Suprapubic skin (tissue), 4 donors: ENCODE measurements around the gene RCBTB2. TPM values are rescaled to one million over a fixed set of nuclear protein-coding genes. Genes with fewer than 3 reads are reported as not detected.

Experiments used
- DNase-seq, 2 donors: peaks; one replicate each; pipeline ENCODE4 v3.0.0-alpha.2; 2019; ENCODE audit warnings: low spot score in 2 of 2
- H3K27ac ChIP-seq: fragments of 200-600 bp; sonication (generic); one replicate; pipeline ENCODE4 v1.5.1; 2019
- H3K27me3 ChIP-seq: fragments of 200-600 bp; sonication (generic); one replicate; pipeline ENCODE4 v1.5.1; 2019
- H3K36me3 ChIP-seq: fragments of 200-600 bp; sonication (generic); one replicate; pipeline ENCODE4 v1.5.1; 2019
- H3K4me1 ChIP-seq: fragments of 200-600 bp; sonication (generic); one replicate; pipeline ENCODE4 v1.5.1; 2019
- H3K4me3 ChIP-seq: fragments of 200-600 bp; sonication (generic); one replicate; pipeline ENCODE4 v1.5.1; 2019; ENCODE audit warnings: mild to moderate bottlenecking
- H3K9me3 ChIP-seq: fragments of 200-600 bp; sonication (generic); one replicate; pipeline ENCODE4 v1.5.1; 2019
- EP300 ChIP-seq: sonication (generic); formaldehyde crosslinking; IDR thresholded peaks from one replicate; pipeline ENCODE4 v1.6.1; 2017; ENCODE audit warnings: antibody characterized with exemption
- POLR2A ChIP-seq, 2 donors: fragments of 450-650 bp; IDR thresholded peaks; one replicate each; pipeline ENCODE4 v1.6.1; 2017; ENCODE audit warnings: antibody characterized with exemption in 2 of 2, mild to moderate bottlenecking in 2 of 2, moderate library complexity in 2 of 2
- POLR2AphosphoS5 ChIP-seq, 3 donors: sonication (generic); formaldehyde crosslinking; IDR thresholded peaks; one replicate each; pipeline ENCODE4 v1.6.1; 2017; ENCODE audit warnings: antibody characterized with exemption in 3 of 3
- WGBS: methylation state at CpG from one replicate; pipeline ENCODE4 v1.1.5; 2018; 5-methylcytosine and 5-hydroxymethylcytosine counted together
- total RNA-seq, 4 donors: library from RNA; depleted of rRNA; stranded (reverse); fragments of >200 nt; gene quantifications; one replicate each; pipeline ENCODE4 v1.1.0, GENCODE V29; 2016
- TF ChIP-seq, protein P1 (sequence below), 2 donors: fragments of 200-600 bp in 1 of 2; fragments of 450-650 bp in 1 of 2; sonication (generic) in 1 of 2; IDR thresholded peaks; one replicate each; pipeline ENCODE4 v1.5.1; 2016 to 2019; ENCODE audit warnings: antibody characterized with exemption in 2 of 2, mild to moderate bottlenecking in 1 of 2, moderate library complexity in 1 of 2

The RCBTB2 gene
- total RNA-seq, 4 donors from 2014 or later: 2.9 to 5.8 (median 4.4) TPM

DNA sequence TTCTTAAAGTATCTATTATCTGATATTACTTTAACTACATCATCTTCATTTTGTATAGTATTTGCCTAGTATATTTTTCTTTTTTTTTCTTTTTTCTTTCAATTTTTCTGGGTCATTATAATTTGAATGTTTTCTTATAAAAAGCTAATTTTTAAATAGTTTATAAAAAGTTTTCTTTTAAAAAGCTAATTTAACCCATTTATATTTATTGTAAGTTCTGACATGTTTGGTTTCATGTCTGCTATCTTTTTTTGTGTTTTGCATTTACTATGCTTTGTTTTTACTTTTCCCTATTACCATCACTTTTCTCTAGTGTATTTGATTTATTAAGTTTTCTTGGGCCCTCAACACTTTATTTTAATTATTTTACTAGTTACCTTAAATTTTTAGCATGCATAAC, 22.6 kb upstream of the RCBTB2 start:
- Histone ChIP-seq H3K27ac (no peak overlapping the region), H3K27me3 (no peaks in the 10 kb centered on the region), H3K4me3 (no peak overlapping the region), H3K36me3 (no peaks in the 10 kb centered on the region), H3K4me1 (no peaks in the 10 kb centered on the region), H3K9me3 (no peaks in the 10 kb centered on the region)
- no peak for DNase-seq
- TF ChIP-seq, protein P1, sequence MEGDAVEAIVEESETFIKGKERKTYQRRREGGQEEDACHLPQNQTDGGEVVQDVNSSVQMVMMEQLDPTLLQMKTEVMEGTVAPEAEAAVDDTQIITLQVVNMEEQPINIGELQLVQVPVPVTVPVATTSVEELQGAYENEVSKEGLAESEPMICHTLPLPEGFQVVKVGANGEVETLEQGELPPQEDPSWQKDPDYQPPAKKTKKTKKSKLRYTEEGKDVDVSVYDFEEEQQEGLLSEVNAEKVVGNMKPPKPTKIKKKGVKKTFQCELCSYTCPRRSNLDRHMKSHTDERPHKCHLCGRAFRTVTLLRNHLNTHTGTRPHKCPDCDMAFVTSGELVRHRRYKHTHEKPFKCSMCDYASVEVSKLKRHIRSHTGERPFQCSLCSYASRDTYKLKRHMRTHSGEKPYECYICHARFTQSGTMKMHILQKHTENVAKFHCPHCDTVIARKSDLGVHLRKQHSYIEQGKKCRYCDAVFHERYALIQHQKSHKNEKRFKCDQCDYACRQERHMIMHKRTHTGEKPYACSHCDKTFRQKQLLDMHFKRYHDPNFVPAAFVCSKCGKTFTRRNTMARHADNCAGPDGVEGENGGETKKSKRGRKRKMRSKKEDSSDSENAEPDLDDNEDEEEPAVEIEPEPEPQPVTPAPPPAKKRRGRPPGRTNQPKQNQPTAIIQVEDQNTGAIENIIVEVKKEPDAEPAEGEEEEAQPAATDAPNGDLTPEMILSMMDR (IDR thresholded peaks at IDR 0.05): no peak
- TF ChIP-seq POLR2A (IDR thresholded peaks at IDR 0.05) (no peak), POLR2AphosphoS5 (IDR thresholded peaks at IDR 0.05) (no peak), EP300 (no peak)

DNA sequence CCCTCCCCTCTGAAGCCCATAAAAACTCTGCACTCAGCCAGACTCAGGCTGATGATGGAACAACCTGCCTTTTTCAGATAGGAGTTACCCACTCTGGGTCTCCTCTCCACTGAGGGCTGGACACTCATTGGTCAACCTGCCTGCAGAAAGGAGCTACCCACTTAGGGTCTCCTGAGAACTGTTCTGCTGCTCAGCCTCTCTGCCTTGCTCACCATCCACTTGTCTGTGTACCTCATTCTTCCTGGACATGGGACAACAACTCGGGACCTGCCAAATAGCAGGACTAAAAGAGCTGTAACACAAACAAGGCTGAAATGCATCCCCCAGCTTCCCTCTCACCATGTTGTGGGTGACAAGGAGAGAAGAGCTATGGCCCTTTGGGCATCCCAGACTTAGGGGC, 18.4 kb upstream of the RCBTB2 start:
- Histone ChIP-seq H3K27ac (no peak overlapping the region), H3K4me3 (no peak overlapping the region), H3K9me3 (no peaks in the 10 kb centered on the region), H3K27me3 (no peaks in the 10 kb centered on the region), H3K36me3 (no peaks in the 10 kb centered on the region), H3K4me1 (no peaks in the 10 kb centered on the region)
- 91% methylated on average over 1 of the region's 1 CpG for WGBS
- TF ChIP-seq POLR2A (IDR thresholded peaks at IDR 0.05) (no peak), EP300 (no peak), POLR2AphosphoS5 (IDR thresholded peaks at IDR 0.05) (no peak)
- TF ChIP-seq, protein P1 (IDR thresholded peaks at IDR 0.05): no peak
- DNase-seq: no peak

DNA sequence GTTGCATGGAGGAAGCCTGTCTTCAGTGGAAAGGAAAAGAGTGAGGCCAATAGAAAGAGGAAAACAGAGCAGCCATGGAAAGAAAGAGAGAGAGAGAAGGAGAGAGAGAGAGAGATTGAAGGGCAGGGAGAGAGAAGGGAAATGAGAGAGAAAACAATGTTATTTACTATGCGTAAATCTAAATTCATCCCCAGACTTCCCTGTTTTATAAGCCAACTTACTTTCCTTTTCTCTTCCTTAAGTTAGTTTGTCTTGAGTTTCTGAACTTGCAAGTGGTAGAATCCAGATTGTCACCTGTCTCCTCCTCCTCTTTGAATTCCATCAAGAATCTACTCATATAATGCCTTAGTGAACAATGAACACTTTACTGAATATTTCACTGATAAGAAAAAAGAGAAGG, 16.8 kb upstream of the RCBTB2 start:
- WGBS: 89% methylated on average over 1 of the region's 1 CpG
- no peak for DNase-seq
- H3K36me3 ChIP-seq: no peaks in the 10 kb centered on the region
- H3K27me3 ChIP-seq: no peaks in the 10 kb centered on the region
- H3K27ac ChIP-seq: no peak overlapping the region
- TF ChIP-seq, protein P1 (IDR thresholded peaks at IDR 0.05): no peak
- TF ChIP-seq POLR2AphosphoS5 (IDR thresholded peaks at IDR 0.05) (no peak), POLR2A (IDR thresholded peaks at IDR 0.05) (no peak), EP300 (no peak)
- H3K4me3 ChIP-seq: no peak overlapping the region
- no peaks in the 10 kb centered on the region for H3K9me3 ChIP-seq
- H3K4me1 ChIP-seq: no peaks in the 10 kb centered on the region

DNA sequence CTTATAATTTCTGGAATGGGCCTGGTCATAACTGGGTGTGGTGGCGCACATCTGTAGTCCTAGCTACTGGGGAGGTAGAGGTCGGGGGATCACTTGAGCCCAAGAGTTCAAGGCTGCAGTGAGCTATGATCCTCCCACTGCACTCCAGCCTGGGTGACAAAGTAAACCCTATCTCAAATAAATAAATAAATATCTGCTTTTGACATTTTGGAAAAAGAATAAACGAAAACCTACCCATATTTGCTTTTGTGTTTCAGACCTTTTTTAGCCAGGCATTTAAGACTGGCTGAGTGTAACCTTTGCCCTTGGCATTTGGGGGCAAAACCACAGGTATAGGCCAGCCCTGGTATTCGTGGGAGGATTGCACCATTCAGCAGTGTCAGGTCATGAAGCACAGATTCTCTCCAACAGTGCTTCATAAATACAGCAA, 14.8 kb upstream of the RCBTB2 start:
- H3K27me3 ChIP-seq: no peaks in the 10 kb centered on the region
- TF ChIP-seq EP300 (no peak), POLR2AphosphoS5 (IDR thresholded peaks at IDR 0.05) (no peak), POLR2A (IDR thresholded peaks at IDR 0.05) (no peak)
- TF ChIP-seq, protein P1 (IDR thresholded peaks at IDR 0.05): no peak
- H3K9me3 ChIP-seq: no peaks in the 10 kb centered on the region
- H3K4me3 ChIP-seq: no peak overlapping the region
- no peaks in the 10 kb centered on the region for H3K36me3 ChIP-seq
- 86% methylated on average over 4 of the region's 4 CpGs for WGBS
- H3K27ac ChIP-seq: no peak overlapping the region
- H3K4me1 ChIP-seq: peaks cover 9% of the 10 kb centered on the region
- no peak for DNase-seq

DNA sequence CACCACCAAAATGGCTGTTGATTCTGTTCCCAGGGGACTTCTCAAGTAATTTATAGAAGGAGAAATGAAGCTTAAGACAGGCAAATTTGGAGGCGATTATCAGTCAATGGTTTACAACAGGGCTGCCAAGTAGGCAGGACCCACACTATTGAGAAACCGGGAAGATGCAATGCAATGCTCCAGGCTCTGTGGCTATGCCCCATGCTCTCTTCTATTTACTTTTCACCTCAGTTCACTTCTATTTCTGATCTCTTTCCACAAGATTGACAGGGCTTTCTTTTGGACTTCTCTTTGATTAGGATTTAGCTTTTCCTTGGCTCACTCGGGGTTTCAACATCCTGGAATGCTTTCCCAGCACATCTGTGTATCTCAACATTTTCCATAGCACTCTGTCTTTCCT, 12.7 kb upstream of the RCBTB2 start:
- 81% methylated on average over 3 of the region's 3 CpGs for WGBS
- no peaks in the 10 kb centered on the region for H3K9me3 ChIP-seq
- no peaks in the 10 kb centered on the region for H3K36me3 ChIP-seq
- H3K4me3 ChIP-seq: no peak overlapping the region
- no peak overlapping the region for H3K27ac ChIP-seq
- TF ChIP-seq, protein P1 (IDR thresholded peaks at IDR 0.05): no peak
- no peak for TF ChIP-seq POLR2AphosphoS5 (IDR thresholded peaks at IDR 0.05)
- no peak for TF ChIP-seq EP300
- TF ChIP-seq POLR2A (IDR thresholded peaks at IDR 0.05): no peak
- peaks cover 16% of the 10 kb centered on the region for H3K4me1 ChIP-seq
- H3K27me3 ChIP-seq: no peaks in the 10 kb centered on the region
- DNase-seq: no peak
